Measurements from ENCODE around the gene NMNAT1. TPM values are rescaled to one million over a fixed set of nuclear protein-coding genes. Genes with fewer than 3 reads are reported as not detected.
"Not testable (repeated sequence)": the region's sequence is repeated elsewhere in the genome, so short reads cannot be mapped to it uniquely, and the experiment has no call there.

NMNAT1 gene
- total and polyA plus RNA-seq, 2 experiments from 2014 or later = 16.9 to 24.1 TPM

DNA sequence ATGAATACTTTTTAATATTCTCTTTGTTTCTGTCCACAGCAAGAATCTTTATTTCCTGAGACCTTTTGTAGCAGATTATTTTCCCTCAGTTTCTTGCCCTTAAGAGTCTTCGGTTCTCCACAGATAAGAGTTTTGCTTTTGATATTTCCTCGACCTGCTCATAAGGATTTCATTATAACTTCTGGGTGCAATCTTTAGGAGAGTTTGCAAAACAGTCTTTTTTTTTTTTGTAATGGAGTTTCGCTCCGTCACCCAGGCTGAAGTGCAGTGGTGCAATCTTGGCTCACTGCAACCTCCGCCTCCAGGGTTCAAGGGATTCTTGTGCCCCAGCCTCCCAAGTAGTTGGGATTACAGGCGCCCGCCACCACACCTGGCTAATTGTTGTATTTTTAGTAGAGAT lies 79.4 kb downstream of the NMNAT1 start:
- H3K27ac ChIP-seq = no peak overlapping the region
- TF ChIP-seq, protein P1, sequence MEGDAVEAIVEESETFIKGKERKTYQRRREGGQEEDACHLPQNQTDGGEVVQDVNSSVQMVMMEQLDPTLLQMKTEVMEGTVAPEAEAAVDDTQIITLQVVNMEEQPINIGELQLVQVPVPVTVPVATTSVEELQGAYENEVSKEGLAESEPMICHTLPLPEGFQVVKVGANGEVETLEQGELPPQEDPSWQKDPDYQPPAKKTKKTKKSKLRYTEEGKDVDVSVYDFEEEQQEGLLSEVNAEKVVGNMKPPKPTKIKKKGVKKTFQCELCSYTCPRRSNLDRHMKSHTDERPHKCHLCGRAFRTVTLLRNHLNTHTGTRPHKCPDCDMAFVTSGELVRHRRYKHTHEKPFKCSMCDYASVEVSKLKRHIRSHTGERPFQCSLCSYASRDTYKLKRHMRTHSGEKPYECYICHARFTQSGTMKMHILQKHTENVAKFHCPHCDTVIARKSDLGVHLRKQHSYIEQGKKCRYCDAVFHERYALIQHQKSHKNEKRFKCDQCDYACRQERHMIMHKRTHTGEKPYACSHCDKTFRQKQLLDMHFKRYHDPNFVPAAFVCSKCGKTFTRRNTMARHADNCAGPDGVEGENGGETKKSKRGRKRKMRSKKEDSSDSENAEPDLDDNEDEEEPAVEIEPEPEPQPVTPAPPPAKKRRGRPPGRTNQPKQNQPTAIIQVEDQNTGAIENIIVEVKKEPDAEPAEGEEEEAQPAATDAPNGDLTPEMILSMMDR (IDR thresholded peaks at IDR 0.05; ENCODE audit: low read depth, low read length) = no peak
- H3K4me3 ChIP-seq = no peak overlapping the region
- no peaks in the 10 kb centered on the region for H3K27me3 ChIP-seq
- no peak for DNase-seq (ENCODE audit: low read depth in 1 of 2, low spot score in 1 of 2)
- H3K9me3 ChIP-seq (ENCODE audit: low read depth) = no peaks in the 10 kb centered on the region
- H3K36me3 ChIP-seq = no peaks in the 10 kb centered on the region
- H3K4me1 ChIP-seq (ENCODE audit: low read depth) = no peaks in the 10 kb centered on the region

DNA sequence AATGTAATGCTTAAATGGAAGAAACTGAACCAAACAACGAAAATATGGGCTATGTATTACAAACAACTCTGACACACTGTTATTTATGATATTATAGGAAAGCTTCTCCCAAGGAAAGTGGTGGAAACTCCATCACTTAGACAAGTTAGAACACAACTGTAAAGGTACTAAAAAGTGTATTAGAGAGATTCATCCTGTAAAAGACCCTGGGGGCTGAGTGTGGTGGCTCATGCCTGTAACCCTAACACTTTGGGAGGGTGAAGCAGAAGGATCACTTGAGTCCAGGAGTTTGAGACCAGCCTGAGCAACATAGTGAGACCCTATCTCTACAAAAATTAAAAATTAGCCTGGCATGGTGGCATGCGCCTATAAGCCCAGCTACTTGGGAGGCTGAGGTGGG lies 82.1 kb downstream of the NMNAT1 start:
- no peaks in the 10 kb centered on the region for H3K9me3 ChIP-seq (ENCODE audit: low read depth)
- TF ChIP-seq, protein P1 (IDR thresholded peaks at IDR 0.05; ENCODE audit: low read depth, low read length) = no peak
- DNase-seq (ENCODE audit: low read depth in 1 of 2, low spot score in 1 of 2) = no peak
- no peaks in the 10 kb centered on the region for H3K27me3 ChIP-seq
- H3K27ac ChIP-seq = no peak overlapping the region
- no peaks in the 10 kb centered on the region for H3K36me3 ChIP-seq
- H3K4me1 ChIP-seq (ENCODE audit: low read depth) = peaks cover 3% of the 10 kb centered on the region
- no peak overlapping the region for H3K4me3 ChIP-seq

DNA sequence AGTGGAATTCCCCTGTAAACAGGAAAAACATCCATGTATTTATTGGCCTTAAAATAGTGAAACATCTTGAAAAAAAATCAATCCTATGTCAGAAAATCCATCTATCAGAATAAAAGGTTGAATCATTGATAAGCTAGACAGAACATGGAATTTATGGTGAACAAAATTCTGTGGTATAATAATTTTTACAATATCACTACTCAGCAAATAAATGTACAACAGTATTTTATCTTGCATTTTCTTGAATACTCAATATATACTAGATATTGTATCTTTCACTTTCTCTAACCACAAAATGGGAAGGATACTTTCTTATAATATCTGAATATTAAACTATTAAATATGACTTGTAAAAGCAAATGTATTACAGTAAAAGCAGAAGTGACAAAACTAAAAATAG lies 83.8 kb downstream of the NMNAT1 start:
- Histone ChIP-seq H3K4me3 (no peak overlapping the region), H3K27ac (no peak overlapping the region), H3K27me3 (no peaks in the 10 kb centered on the region), H3K4me1 (ENCODE audit: low read depth) (peaks cover 12% of the 10 kb centered on the region), H3K36me3 (no peaks in the 10 kb centered on the region), H3K9me3 (ENCODE audit: low read depth) (no peaks in the 10 kb centered on the region)
- TF ChIP-seq, protein P1 (IDR thresholded peaks at IDR 0.05; ENCODE audit: low read depth, low read length) = no peak
- no peak for DNase-seq (ENCODE audit: low read depth in 1 of 2, low spot score in 1 of 2)

DNA sequence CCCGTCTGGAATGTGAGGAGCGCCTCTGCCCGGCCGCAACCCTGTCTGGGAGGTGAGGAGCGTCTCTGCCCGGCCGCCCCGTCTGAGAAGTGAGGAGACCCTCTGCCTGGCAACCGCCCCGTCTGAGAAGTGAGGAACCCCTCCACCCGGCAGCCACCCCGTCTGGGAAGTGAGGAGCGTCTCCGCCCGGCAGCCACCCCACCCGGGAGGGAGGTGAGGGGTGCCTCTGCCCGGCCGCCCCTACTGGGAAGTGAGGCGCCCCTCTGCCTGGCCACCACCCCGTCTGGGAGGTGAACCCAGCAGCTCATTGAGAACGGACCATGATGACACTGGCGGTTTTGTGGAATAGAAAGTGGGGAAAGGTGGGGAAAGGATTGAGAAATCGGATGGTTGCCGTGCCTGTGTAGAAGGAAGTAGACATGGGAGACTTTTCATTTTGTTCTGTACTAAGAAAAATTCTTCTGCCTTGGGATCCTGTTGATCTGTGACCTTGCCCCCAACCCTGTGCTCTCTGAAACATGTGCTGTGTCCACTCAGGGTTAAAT lies 85.8 kb downstream of the NMNAT1 start:
- peaks cover 16% of the 10 kb centered on the region for H3K4me1 ChIP-seq (ENCODE audit: low read depth)
- peak overlapping the region; percentile 29 for H3K27ac ChIP-seq
- DNase-seq (ENCODE audit: low read depth in 1 of 2, low spot score in 1 of 2); H3K4me3 ChIP-seq; H3K27me3 ChIP-seq; H3K36me3 ChIP-seq; H3K9me3 ChIP-seq (ENCODE audit: low read depth): not testable (repeated sequence)

DNA sequence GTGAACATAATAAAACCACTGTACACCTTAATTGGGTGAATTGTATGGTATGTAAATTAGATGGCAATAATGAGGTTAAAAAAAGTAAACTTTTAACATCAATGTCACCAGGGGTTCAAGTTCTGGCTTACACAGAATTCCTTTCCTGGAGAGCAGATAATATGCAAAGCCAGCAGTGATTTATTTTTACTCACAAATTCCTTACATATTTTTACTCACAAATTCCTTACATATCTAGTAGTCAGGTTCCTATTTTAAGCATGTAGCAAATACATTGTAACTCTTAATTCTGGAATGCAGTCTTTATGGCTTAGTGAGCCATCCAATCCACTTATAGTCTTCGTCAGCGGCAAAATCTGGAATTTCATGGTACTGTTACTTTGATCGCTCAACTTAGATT lies 88.2 kb downstream of the NMNAT1 start:
- H3K36me3 ChIP-seq = no peaks in the 10 kb centered on the region
- H3K4me1 ChIP-seq (ENCODE audit: low read depth) = peaks cover 16% of the 10 kb centered on the region
- H3K27ac ChIP-seq = peak overlapping the region; percentile 92
- TF ChIP-seq, protein P1 (IDR thresholded peaks at IDR 0.05; ENCODE audit: low read depth, low read length) = no peak
- peak; percentile 58 to 59 for DNase-seq (ENCODE audit: low read depth in 1 of 2, low spot score in 1 of 2)
- no peak overlapping the region for H3K4me3 ChIP-seq
- no peaks in the 10 kb centered on the region for H3K27me3 ChIP-seq
- no peaks in the 10 kb centered on the region for H3K9me3 ChIP-seq (ENCODE audit: low read depth)

DNA sequence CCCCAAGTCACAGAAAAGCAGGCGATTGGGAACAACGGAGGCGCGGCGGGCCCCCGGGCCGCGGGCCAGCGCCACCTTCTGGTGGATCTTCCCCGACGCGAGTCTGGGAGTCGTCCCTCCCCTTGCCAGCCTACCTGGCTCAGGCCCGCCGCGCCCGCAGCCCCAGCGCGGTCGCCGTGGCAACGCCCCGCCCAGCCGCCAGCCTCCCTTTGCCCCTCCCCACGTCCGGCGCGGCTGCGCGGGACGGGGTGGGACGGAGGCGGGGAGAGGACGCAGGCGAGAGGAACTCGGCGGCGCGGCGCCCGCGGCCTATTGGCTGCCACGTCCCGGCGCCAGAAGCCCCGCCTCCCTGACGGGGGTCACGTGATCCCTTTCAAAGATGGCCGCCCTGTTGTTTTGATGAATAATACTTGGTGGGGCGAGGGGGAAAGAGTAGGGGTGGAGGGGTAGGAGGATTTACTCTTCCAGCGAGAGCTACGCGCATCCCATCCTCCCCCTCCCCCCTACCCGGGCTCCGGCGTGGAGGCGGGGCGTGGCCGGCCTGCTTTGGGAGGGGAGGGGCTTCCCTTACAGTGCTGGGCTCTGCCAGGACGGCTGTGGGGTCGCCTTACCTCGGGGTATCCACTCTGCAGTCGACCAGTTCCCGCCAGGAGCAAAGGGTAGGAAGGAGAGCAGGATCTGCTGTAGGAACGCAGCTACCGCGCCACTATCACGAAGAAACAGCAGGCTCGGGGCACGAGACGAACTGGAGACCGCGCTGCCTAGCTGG lies 89.5 kb downstream of the NMNAT1 start, which contains the start of gene UBE4B:
Gene UBE4B (plus strand): TSS at position 369 of the 769 bp plus-strand sequence. CDS start 713 bp downstream, outside the sequence.
- TF ChIP-seq, protein P1 (IDR thresholded peaks at IDR 0.05; ENCODE audit: low read depth, low read length) = peak; percentile 75
- no peaks in the 10 kb centered on the region for H3K36me3 ChIP-seq
- peak within 1 kb of the TSS; percentile 71 for H3K4me3 ChIP-seq
- H3K4me1 ChIP-seq (ENCODE audit: low read depth) = peaks cover 16% of the 10 kb centered on the region
- peak within 1 kb of the TSS; percentile 97 for H3K27ac ChIP-seq
- no peaks in the 10 kb centered on the region for H3K27me3 ChIP-seq
- H3K9me3 ChIP-seq (ENCODE audit: low read depth) = no peaks in the 10 kb centered on the region
- DNase-seq (ENCODE audit: low read depth in 1 of 2, low spot score in 1 of 2) = peak; percentile 99 to 100

All from cardiac muscle cell (in vitro differentiated cells and primary cell).